HepG2 (cell line): ENCODE measurements around the gene USP2. TPM values are rescaled to one million over a fixed set of nuclear protein-coding genes. Genes with fewer than 3 reads are reported as not detected.
A peak's percentile ranks its signal among the peaks of the same experiment; 100 is the strongest.

Experiments used
- ATF1 ChIP-seq: IDR thresholded peaks from 2 replicates; pipeline ENCODE4 v1.6.1; 2016; ENCODE audit warnings: mild to moderate bottlenecking, control low read depth
- LCORL ChIP-seq, 2 experiments: fragments of 450-650 bp in 1 of 2; sonication (generic) in 1 of 2; formaldehyde crosslinking in 1 of 2; IDR thresholded peaks; 2 replicates each; pipeline versions ENCODE4 v1.5.0 to v1.6.1; 2017 to 2020; ENCODE audit warnings: antibody characterized with exemption in 1 of 2, missing genetic modification reagents in 1 of 2
- NCOA2 ChIP-seq: sonication (generic); formaldehyde crosslinking; IDR thresholded peaks from 2 replicates; pipeline ENCODE4 v1.8.0; 2022; ENCODE audit warnings: inconsistent platforms
- NCOA5 ChIP-seq: sonication (generic); formaldehyde crosslinking; IDR thresholded peaks from 2 replicates; pipeline ENCODE4 v1.4.0; 2020; ENCODE audit warnings: missing genetic modification reagents
- NR2C2 ChIP-seq: sonication (generic); formaldehyde crosslinking; IDR thresholded peaks from 2 replicates; pipeline ENCODE4 v1.4.0; 2020; ENCODE audit warnings: missing genetic modification reagents, mild to moderate bottlenecking, moderate library complexity, borderline replicate concordance
- RFX3 ChIP-seq: IDR thresholded peaks from 2 replicates; pipeline ENCODE4 v1.6.1; 2016; ENCODE audit warnings: missing biosample characterization, missing genetic modification reagents
- SAP130 ChIP-seq: IDR thresholded peaks from 2 replicates; pipeline ENCODE4 v1.6.1; 2016; ENCODE audit warnings: low read depth
- SRF ChIP-seq: IDR thresholded peaks from 2 replicates; pipeline ENCODE4 v1.6.1; 2011; ENCODE audit warnings: mild to moderate bottlenecking, low read depth, low read length, moderate library complexity
- TEAD3 ChIP-seq: optimal IDR thresholded peaks from 2 replicates; pipeline ENCODE3; 2016; ENCODE audit warnings: borderline replicate concordance
- ZNF792 ChIP-seq: IDR thresholded peaks from 2 replicates; pipeline ENCODE4 v1.6.1; 2016
- polyA plus RNA-seq, 8 experiments: library from polyadenylated mRNA; depleted of rRNA in 3 of 8; stranded (reverse) in 7 of 8; unstranded in 1 of 8; fragments of >200 nt; fragmentation: Illumina TruSeq in 4 of 8; extraction: Trizol in 4 of 8; gene quantifications; 2 replicates each; pipeline versions ENCODE4 v1.2.1 to v1.2.3, GENCODE V29; 2011 to 2016; ENCODE audit warnings: low read depth in 4 of 8, missing spikeins in 1 of 8, mixed read lengths in 1 of 8; ENCODE audit not compliant: insufficient read depth in 1 of 8
- total RNA-seq, 5 experiments: library from RNA; depleted of rRNA; stranded (reverse); fragments of >200 nt; fragmentation: Illumina TruSeq; extraction: Trizol; gene quantifications; 2 replicates each; pipeline ENCODE4 v1.2.3, GENCODE V29; 2016; ENCODE audit warnings: low read depth in 1 of 5
- TF ChIP-seq, protein P1 (sequence below): sonication (generic); formaldehyde crosslinking; IDR thresholded peaks from 2 replicates; pipeline ENCODE4 v1.4.0; 2020; ENCODE audit warnings: missing genetic modification reagents
- TF ChIP-seq, protein P2 (sequence below): sonication (generic); formaldehyde crosslinking; IDR thresholded peaks from 2 replicates; pipeline ENCODE4 v1.5.0; 2020; ENCODE audit warnings: mild to moderate bottlenecking, missing genetic modification reagents, borderline replicate concordance
- TF ChIP-seq, protein P3 (sequence below): sonication (generic); formaldehyde crosslinking; IDR thresholded peaks from 2 replicates; pipeline ENCODE4 v1.4.0; 2020; ENCODE audit warnings: mild to moderate bottlenecking, missing genetic modification reagents
- TF ChIP-seq, protein P4 (sequence below): sonication (generic); formaldehyde crosslinking; IDR thresholded peaks from 2 replicates; pipeline ENCODE4 v1.4.0; 2020; ENCODE audit warnings: mild to moderate bottlenecking, missing genetic modification reagents

Gene USP2
- total and polyA plus RNA-seq, 2 of the 13 experiments (the other 11 are each of a cell fraction or from before 2014, with no cell fraction given), result 2.5 to 6.0 TPM

DNA sequence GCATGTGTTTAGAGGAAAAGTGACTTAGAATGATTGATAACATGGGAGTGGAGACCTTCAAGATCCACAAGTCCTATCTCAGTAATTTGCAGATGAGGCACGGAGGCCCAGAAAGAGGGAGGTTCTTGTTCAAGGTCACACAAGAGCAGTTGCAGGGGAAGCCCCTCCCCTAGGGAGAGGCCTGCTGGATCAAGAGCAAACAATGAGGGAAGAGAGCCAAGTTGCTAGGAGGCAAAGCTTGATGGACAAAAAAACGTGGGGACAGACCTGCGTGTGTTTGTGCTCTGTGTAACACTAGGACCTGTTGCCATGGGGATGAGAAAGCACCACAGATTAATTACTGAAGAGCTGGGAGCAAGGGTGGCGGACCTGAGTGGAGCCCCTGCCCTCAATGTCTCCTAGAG is 28.6 kb downstream of the USP2 start (continued):
- TF ChIP-seq, protein P1, sequence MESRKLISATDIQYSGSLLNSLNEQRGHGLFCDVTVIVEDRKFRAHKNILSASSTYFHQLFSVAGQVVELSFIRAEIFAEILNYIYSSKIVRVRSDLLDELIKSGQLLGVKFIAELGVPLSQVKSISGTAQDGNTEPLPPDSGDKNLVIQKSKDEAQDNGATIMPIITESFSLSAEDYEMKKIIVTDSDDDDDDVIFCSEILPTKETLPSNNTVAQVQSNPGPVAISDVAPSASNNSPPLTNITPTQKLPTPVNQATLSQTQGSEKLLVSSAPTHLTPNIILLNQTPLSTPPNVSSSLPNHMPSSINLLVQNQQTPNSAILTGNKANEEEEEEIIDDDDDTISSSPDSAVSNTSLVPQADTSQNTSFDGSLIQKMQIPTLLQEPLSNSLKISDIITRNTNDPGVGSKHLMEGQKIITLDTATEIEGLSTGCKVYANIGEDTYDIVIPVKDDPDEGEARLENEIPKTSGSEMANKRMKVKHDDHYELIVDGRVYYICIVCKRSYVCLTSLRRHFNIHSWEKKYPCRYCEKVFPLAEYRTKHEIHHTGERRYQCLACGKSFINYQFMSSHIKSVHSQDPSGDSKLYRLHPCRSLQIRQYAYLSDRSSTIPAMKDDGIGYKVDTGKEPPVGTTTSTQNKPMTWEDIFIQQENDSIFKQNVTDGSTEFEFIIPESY (CRISPR knock-in tag), result 0 out of 2 replicates have a peak, but pooled peaks have one; percentile 10
- TF ChIP-seq NCOA2, result peak; percentile 31; the same call in 1 of the 2 replicates
- TF ChIP-seq, protein P2, sequence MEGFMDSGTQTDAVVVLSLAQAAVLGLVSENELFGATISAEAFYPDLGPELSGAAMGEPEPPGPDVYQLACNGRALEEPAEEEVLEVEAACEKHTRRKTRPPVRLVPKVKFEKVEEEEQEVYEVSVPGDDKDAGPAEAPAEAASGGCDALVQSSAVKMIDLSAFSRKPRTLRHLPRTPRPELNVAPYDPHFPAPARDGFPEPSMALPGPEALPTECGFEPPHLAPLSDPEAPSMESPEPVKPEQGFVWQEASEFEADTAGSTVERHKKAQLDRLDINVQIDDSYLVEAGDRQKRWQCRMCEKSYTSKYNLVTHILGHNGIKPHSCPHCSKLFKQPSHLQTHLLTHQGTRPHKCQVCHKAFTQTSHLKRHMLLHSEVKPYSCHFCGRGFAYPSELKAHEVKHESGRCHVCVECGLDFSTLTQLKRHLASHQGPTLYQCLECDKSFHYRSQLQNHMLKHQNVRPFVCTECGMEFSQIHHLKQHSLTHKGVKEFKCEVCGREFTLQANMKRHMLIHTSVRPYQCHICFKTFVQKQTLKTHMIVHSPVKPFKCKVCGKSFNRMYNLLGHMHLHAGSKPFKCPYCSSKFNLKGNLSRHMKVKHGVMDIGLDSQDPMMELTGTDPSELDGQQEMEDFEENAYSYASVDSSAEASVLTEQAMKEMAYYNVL (CRISPR knock-in tag), result 0 out of 2 replicates have a peak, but pooled peaks have one; percentile 24
- TF ChIP-seq LCORL (IDR thresholded peaks at IDR 0.05), result no peak
- TF ChIP-seq LCORL (CRISPR knock-in tag; IDR thresholded peaks at IDR 0.05), result 0 out of 2 replicates have a peak, but pooled peaks have one; percentile 24
- TF ChIP-seq, protein P3, sequence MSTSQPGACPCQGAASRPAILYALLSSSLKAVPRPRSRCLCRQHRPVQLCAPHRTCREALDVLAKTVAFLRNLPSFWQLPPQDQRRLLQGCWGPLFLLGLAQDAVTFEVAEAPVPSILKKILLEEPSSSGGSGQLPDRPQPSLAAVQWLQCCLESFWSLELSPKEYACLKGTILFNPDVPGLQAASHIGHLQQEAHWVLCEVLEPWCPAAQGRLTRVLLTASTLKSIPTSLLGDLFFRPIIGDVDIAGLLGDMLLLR (CRISPR knock-in tag), result no peak
- no peak for TF ChIP-seq ATF1 (CRISPR knock-in tag)
- TF ChIP-seq, protein P4, sequence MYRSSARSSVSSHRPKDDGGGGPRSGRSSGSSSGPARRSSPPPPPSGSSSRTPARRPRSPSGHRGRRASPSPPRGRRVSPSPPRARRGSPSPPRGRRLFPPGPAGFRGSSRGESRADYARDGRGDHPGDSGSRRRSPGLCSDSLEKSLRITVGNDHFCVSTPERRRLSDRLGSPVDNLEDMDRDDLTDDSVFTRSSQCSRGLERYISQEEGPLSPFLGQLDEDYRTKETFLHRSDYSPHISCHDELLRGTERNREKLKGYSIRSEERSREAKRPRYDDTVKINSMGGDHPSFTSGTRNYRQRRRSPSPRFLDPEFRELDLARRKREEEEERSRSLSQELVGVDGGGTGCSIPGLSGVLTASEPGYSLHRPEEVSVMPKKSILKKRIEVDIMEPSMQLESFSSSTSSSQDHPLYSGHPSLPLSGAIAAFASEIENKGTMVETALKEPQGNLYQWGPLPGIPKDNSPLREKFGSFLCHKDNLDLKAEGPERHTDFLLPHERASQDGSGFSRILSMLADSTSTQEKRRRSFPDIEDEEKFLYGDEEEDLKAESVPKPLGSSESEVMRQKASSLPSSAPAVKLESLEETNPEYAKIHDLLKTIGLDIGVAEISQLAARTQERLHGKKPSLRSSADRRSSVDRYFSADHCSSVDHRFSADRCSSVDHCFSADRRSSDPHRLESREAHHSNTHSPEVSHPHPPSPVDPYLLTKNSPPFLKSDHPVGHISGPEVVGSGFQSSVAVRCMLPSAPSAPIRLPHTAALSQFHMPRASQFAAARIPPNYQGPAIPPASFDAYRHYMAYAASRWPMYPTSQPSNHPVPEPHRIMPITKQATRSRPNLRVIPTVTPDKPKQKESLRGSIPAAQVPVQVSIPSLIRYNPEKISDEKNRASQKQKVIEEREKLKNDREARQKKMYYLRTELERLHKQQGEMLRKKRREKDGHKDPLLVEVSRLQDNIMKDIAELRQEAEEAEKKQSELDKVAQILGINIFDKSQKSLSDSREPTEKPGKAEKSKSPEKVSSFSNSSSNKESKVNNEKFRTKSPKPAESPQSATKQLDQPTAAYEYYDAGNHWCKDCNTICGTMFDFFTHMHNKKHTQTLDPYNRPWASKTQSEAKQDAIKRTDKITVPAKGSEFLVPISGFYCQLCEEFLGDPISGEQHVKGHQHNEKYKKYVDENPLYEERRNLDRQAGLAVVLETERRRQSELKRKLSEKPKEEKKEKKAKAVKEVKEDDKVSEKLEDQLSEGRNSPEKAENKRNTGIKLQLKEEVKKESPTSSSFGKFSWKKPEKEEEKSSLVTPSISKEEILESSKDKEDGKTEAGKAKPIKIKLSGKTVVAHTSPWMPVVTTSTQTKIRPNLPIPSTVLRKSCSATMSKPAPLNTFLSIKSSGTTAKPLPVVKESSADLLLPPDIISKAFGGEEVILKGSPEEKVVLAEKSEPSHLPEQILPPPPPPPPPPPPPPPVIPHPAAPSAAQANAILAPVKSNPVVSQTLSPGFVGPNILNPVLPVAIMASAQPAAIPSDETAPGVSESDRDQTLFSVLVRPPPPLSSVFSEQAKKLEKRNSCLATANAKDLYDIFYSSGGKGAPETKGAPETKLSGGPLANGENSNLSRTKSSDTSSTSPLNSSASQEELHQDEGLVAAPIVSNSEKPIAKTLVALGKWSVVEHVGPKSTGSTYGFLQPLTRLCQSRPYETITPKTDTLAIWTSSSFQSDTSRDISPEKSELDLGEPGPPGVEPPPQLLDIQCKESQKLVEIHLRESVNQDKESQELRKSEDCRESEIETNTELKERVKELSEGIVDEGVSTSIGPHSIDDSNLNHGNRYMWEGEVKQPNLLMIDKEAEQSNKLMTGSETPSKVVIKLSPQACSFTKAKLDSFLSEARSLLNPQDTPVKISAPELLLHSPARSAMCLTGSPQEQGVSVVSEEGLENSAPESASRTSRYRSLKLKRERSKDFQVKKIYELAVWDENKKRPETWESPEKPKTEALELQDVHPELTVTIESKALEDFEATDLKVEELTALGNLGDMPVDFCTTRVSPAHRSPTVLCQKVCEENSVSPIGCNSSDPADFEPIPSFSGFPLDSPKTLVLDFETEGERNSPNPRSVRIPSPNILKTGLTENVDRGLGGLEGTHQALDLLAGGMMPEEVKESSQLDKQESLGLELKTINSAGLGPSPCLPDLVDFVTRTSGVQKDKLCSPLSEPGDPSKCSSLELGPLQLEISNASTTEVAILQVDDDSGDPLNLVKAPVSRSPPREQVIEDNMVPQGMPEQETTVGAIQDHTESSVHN (CRISPR knock-in tag), result no peak
- TF ChIP-seq SAP130 (CRISPR knock-in tag), result peak; percentile 60
- TF ChIP-seq ZNF792 (CRISPR knock-in tag), result no peak
- TF ChIP-seq RFX3 (CRISPR knock-in tag), result peak; percentile 86
- TF ChIP-seq NR2C2 (CRISPR knock-in tag), result no peak; the same call in 1 of the 2 replicates
- TF ChIP-seq TEAD3 (CRISPR knock-in tag), result peak; percentile 36
- no peak for TF ChIP-seq SRF
- TF ChIP-seq NCOA5 (CRISPR knock-in tag), result no peak
